Upper lobe of left lung (tissue), 4 donors: Measurements from ENCODE around the gene PBX3.

Experiments used
- EP300 ChIP-seq, 4 donors: sonication (generic); formaldehyde crosslinking; IDR thresholded peaks; one replicate each; pipeline ENCODE4 v1.5.1; 2017; ENCODE audit warnings: antibody characterized with exemption in 4 of 4, control low read depth in 2 of 4
- POLR2A ChIP-seq, 4 donors: fragments of 450-650 bp; IDR thresholded peaks; one replicate each; pipeline ENCODE4 v1.5.1; 2016 to 2017; ENCODE audit warnings: antibody characterized with exemption in 4 of 4, mild to moderate bottlenecking in 2 of 4
- POLR2AphosphoS5 ChIP-seq, 2 donors: sonication (generic); formaldehyde crosslinking; IDR thresholded peaks; one replicate each; pipeline ENCODE4 v1.5.1; 2017; ENCODE audit warnings: antibody characterized with exemption in 2 of 2
- TF ChIP-seq, protein P1 (sequence below), 6 experiments: fragments of 450-650 bp in 4 of 6; fragments of 200-600 bp in 2 of 6; sonication (generic) in 2 of 6; IDR thresholded peaks; one replicate each; pipeline ENCODE4 v1.5.1; 2016 to 2019; ENCODE audit warnings: antibody characterized with exemption in 6 of 6

DNA sequence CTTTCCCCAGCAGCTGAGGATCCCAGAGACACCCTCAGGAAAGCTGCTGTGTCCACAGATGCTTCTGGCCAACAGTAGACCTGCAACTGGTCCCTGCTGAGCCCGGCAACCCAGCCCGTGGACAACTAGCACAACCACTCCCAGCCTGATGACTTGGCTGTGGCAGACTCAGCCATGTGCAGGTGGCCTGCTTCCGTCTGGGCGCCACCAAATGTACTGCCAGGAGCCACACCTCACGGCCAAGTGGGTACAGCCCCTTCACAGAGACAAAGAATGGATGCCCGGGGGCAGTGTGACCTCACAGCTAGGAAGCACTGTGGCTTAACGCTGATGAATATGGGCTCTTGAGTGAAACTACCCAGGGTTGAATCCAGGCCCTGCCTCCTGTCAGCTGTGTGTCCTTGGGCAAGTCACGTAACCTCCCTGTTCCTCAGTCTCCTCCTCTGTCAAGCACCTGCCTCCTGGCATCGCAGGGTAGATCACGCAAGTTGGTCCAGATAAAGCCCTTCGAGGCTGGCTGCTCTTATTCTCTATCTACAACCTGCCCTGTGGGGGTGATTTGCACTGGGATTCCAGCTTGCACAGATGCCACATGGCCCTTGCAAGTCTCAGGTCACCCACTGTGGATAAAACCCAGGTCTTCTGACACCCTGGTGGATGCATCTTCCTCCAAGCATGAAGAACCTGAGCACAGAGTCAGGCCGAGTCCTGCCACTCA is 225.0 kb downstream of the PBX3 start:
- TF ChIP-seq, protein P1, sequence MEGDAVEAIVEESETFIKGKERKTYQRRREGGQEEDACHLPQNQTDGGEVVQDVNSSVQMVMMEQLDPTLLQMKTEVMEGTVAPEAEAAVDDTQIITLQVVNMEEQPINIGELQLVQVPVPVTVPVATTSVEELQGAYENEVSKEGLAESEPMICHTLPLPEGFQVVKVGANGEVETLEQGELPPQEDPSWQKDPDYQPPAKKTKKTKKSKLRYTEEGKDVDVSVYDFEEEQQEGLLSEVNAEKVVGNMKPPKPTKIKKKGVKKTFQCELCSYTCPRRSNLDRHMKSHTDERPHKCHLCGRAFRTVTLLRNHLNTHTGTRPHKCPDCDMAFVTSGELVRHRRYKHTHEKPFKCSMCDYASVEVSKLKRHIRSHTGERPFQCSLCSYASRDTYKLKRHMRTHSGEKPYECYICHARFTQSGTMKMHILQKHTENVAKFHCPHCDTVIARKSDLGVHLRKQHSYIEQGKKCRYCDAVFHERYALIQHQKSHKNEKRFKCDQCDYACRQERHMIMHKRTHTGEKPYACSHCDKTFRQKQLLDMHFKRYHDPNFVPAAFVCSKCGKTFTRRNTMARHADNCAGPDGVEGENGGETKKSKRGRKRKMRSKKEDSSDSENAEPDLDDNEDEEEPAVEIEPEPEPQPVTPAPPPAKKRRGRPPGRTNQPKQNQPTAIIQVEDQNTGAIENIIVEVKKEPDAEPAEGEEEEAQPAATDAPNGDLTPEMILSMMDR (IDR thresholded peaks at IDR 0.05), result no peak
- TF ChIP-seq POLR2A (IDR thresholded peaks at IDR 0.05) (no peak), POLR2AphosphoS5 (IDR thresholded peaks at IDR 0.05) (no peak), EP300 (IDR thresholded peaks at IDR 0.05) (no peak)
